Measurements from ENCODE around the gene SCAMP4. TPM values are rescaled to one million over a fixed set of nuclear protein-coding genes. Genes with fewer than 3 reads are reported as not detected.

Gene SCAMP4, protein sequence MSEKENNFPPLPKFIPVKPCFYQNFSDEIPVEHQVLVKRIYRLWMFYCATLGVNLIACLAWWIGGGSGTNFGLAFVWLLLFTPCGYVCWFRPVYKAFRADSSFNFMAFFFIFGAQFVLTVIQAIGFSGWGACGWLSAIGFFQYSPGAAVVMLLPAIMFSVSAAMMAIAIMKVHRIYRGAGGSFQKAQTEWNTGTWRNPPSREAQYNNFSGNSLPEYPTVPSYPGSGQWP
- total RNA-seq = 60.9 and 79.4 TPM in 2 replicates

DNA sequence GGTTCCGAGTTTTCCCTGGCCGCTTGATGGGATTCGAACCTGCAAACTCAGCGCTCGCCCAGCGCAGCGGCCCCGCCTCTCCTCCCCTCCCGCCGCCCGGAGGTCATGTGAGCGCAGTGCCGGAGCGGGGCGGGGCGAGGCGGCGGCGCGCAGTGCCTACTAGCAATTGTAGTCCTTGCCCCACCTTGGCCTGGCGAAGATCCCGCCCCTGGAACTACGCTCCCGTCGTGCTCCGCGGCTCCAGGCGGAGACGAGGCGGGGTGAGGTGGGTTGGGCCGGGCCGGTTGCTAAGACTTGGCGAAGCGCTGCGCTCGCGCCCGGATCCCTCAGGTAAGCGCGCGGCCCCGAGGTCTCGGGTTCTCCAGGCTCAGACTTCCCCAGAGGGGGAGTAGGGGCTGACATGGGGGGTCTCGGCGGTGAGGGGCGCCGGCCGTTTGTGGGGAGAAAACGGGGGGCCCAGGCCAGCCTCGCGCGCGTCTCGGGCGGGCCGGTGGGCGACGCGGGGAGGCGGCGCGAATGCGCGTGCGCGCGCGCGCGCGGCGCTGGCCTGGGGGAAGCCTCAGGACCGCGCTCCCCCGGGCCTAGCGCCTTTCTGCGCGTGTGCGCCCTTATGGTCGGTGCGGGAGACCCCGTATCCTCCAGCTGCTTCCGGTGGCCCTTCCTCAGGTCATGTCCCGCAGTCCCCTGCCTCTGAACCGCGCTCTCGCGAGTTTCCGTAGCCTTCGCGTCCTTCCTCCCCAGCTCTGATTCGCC is at the start of gene SCAMP4, which contains the start of gene ADAT3:
Gene SCAMP4 (plus strand): TSS at position 290 of the 753 bp plus-strand sequence. CDS start 9,621 bp downstream, outside the sequence.
Gene ADAT3 (plus strand): TSS at position 290 of the 753 bp plus-strand sequence. CDS start 6,649 bp downstream, outside the sequence.

DNA sequence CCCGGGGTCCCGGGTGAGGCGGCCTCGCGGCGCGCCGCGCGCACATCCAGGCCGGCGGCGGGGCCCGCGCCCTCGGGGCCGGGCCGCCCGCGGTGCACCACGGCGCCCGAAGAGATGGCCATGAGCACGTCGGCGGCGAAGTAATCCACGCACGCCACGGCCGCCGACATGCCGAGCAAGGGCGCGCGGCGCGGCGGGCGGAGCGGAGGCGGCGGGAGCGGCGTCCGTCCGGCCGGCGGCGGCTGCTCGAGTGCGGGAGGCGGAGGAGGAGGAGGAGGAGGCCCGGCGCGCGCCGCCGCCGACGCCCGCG is 41.9 kb upstream of the SCAMP4 start, which contains the start of gene KLF16:
Gene KLF16 (minus strand): TSS at position 252 of the 310 bp plus-strand sequence. CDS start 82 bp downstream, at position 170.

DNA sequence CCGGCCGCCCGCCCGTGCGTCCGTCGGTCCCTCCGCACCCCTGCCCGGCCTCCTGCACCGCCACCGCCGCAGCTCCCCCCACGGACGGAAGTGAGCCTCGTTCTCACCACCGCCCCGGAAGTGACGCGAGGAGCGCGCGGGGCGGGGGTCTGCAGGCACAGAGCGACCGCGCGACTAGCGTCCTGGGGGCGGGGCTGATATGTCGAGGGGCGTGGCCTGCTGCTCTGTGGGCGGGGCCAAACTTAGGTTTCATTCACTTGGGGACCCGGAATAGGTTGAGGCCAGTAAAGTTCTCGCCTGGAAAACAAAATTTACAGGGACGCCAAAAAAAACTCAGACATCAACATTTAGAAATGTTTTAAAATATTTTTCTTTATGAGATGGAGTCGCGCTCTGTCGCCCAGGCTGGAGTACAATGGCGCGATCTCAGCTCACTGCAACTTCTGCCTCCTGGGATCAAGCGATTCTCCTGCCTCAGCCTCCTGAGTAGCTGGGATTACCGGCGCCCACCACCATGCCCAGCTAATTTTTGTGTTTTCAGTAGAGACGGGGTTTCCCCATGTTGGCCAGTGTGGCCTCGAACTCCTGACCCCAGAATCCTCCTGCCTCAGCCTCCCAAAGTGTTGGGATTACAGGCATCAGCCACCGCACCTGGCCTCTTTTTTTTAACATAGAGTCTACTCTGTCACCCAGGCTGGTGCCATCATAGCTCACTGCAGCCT is 19.6 kb upstream of the SCAMP4 start, which contains the start of gene ABHD17A:
Gene ABHD17A (minus strand): TSS at position 99 of the 722 bp plus-strand sequence. CDS start 3,930 bp downstream, outside the sequence.

DNA sequence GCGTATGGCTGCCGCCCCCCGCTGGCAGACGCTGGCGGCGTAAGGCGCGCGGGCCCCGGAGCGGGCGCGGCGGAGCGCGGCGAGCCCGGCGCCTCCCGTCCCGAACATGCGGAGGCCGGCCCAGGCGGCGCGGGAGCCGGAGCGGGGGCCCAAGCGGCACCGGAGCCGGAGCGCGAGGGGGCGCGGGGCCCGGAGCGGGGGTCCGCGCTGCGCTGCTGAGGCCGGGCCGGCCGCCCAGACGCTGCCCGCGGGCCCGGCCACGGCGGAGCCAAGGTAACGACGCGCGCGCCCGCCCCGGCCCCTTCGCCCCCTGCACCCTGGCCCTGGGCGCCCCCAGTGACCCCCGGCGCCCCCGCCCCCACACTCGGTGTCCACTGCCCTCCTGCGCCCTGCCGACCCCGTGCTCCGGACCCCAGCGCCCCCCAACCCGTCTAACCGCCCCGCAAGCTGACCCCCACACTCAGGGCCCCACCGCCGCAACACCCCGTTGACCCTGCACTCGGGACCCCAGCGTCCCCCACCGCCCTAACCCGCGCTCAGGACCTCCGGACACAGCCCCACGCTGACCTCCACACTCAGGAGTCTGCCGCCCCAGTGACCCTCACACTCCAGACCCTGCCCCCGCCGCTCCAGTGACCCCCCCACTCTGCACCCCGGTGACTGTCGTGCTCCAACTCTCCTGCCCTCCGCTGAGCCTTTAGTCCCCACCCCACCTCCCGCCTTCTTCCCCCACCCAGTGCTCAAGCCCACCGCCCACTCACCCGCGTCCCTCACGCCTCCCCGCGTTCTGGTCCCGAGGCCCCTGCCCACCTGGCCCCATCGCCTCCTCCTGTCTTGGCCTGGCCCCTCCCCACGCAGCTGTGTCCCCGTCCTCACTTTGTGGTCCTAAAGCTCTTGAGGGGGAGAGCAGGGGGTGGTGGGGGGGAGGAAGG is 36.2 kb downstream of the SCAMP4 start, which contains the start of gene CSNK1G2:
Gene CSNK1G2 (plus strand): TSS at position 27 of the 932 bp plus-strand sequence. CDS start 28,601 bp downstream, outside the sequence.

Other genes with a start within 250 kb of the SCAMP4 start
- not detected in 2 replicates for gene ONECUT3, start 151.9 kb upstream of the SCAMP4 start, total RNA-seq
- 1.6 and 1.7 TPM in 2 replicates for gene ATP8B3, start 93.1 kb upstream of the SCAMP4 start, total RNA-seq
- 18.0 and 22.5 TPM in 2 replicates for gene REXO1, start 56.9 kb upstream of the SCAMP4 start, total RNA-seq
- gene KLF16, start 41.8 kb upstream of the SCAMP4 start, total RNA-seq = 11.8 and 17.0 TPM in 2 replicates
- gene ABHD17A, start 19.9 kb upstream of the SCAMP4 start, total RNA-seq = 110 and 136 TPM in 2 replicates
- 5.2 and 5.5 TPM in 2 replicates for gene ADAT3, start within 50 bp of the SCAMP4 start, total RNA-seq
- gene CSNK1G2, start 35.8 kb downstream of the SCAMP4 start, total RNA-seq = 95.4 and 103 TPM in 2 replicates
- 52.0 and 91.8 TPM in 2 replicates for gene BTBD2, start 110.3 kb downstream of the SCAMP4 start, total RNA-seq
- gene MKNK2, start 145.8 kb downstream of the SCAMP4 start, total RNA-seq = 82.3 and 126 TPM in 2 replicates
- gene MOB3A, start 190.9 kb downstream of the SCAMP4 start, total RNA-seq = 40.6 and 45.1 TPM in 2 replicates
- 0.96 and 2.0 TPM in 2 replicates for gene IZUMO4, start 191.5 kb downstream of the SCAMP4 start, total RNA-seq
- 144 and 203 TPM in 2 replicates for gene AP3D1, start 246.2 kb downstream of the SCAMP4 start, total RNA-seq

Data from vein endothelial cell (primary cell).